Tibial artery (tissue), 4 donors: ENCODE results near the gene SEC16A.

ENCODE experiments used
- DNase-seq, 2 donors: peaks; one replicate each; pipeline ENCODE4 v3.0.0-alpha.2; 2019
- H3K27ac ChIP-seq, 2 donors: fragments of 200-600 bp; sonication (generic) in 1 of 2; 1 replicate in 1 of 2; 2 replicates in 1 of 2; pipeline ENCODE4 v1.5.1; 2018 to 2019; ENCODE audit warnings: mild to moderate bottlenecking in 1 of 2
- H3K27me3 ChIP-seq, 2 donors: fragments of 200-600 bp; sonication (generic) in 1 of 2; one replicate each; pipeline versions ENCODE4 v1.5.1 to v1.6.0; 2016 to 2019
- H3K36me3 ChIP-seq, 3 donors: fragments of 200-600 bp; sonication (generic) in 2 of 3; one replicate each; pipeline ENCODE4 v1.5.1; 2016 to 2019; ENCODE audit warnings: mild to moderate bottlenecking in 2 of 3
- H3K4me1 ChIP-seq, 4 donors: fragments of 200-600 bp; sonication (generic) in 2 of 4; 1 replicate in 3 of 4; 2 replicates in 1 of 4; pipeline ENCODE4 v1.5.1; 2016 to 2019
- H3K4me3 ChIP-seq, 2 donors: fragments of 200-600 bp; sonication (generic) in 1 of 2; 1 replicate in 1 of 2; 2 replicates in 1 of 2; pipeline ENCODE4 v1.5.1; 2018 to 2019; ENCODE audit warnings: mild to moderate bottlenecking in 2 of 2
- H3K9me3 ChIP-seq, 3 donors: fragments of 200-600 bp; sonication (generic) in 1 of 3; one replicate each; pipeline ENCODE4 v1.5.1; 2016 to 2019
- CTCF ChIP-seq, 2 experiments: fragments of 200-600 bp in 1 of 2; fragments of 450-650 bp in 1 of 2; IDR thresholded peaks; one replicate each; pipeline ENCODE4 v1.5.1; 2017 to 2019; ENCODE audit warnings: antibody characterized with exemption in 2 of 2, mild to moderate bottlenecking in 1 of 2, moderate library complexity in 1 of 2
- intact Hi-C: fragments of 100-400 bp; cut with DNase I; formaldehyde crosslinking; loops from one replicate; pipeline ENCODE4 v1.15.0; 2023; ENCODE audit warnings: low total_unique reads

SEC16A gene

GRCh38 chr9:136433043-136433715 lies 49.7 kb downstream of the SEC16A start:
- intact Hi-C loops = no loop called here
- Histone ChIP-seq H3K27ac (no peak overlapping the region), H3K36me3 (peaks cover 11 to 74% (median 39%) of the 10 kb centered on the region in 3 donors)

GRCh38 chr9:136432591-136432990 lies 50.2 kb downstream of the SEC16A start:
- TF ChIP-seq CTCF (IDR thresholded peaks at IDR 0.05) = no peak
- Histone ChIP-seq H3K4me1 (peaks cover 0 to 14% (median 12%) of the 10 kb centered on the region in 4 donors), H3K27me3 (no peaks in the 10 kb centered on the region), H3K27ac (no peak overlapping the region), H3K36me3 (peaks cover 13 to 77% (median 39%) of the 10 kb centered on the region in 3 donors), H3K4me3 (no peak overlapping the region), H3K9me3 (no peaks in the 10 kb centered on the region)
- intact Hi-C loops = no loop called here
- DNase-seq = no peak

More at GRCh38 chr9:136433043-136433715, 49.7 kb downstream of the SEC16A start:
- no peak for DNase-seq
- Histone ChIP-seq H3K27me3 (no peaks in the 10 kb centered on the region), H3K9me3 (no peaks in the 10 kb centered on the region), H3K4me1 (peaks cover 0 to 20% (median 18%) of the 10 kb centered on the region in 4 donors), H3K4me3 (no peak overlapping the region)
- TF ChIP-seq CTCF (IDR thresholded peaks at IDR 0.05) = no peak

GRCh38 chr9:136431782-136432350 lies 51.0 kb downstream of the SEC16A start:
- Histone ChIP-seq H3K27me3 (no peaks in the 10 kb centered on the region), H3K27ac (no peak overlapping the region), H3K4me1 (peaks cover 0 to 7% (median 5%) of the 10 kb centered on the region in 4 donors), H3K9me3 (no peaks in the 10 kb centered on the region), H3K4me3 (no peak overlapping the region), H3K36me3 (peaks cover 13 to 76% (median 42%) of the 10 kb centered on the region in 3 donors)
- TF ChIP-seq CTCF (IDR thresholded peaks at IDR 0.05) = no peak
- intact Hi-C loops = no loop called here
- no peak for DNase-seq

- intact Hi-C loops = no loop called here
- Histone ChIP-seq H3K4me1 (no peaks in the 10 kb centered on the region), H3K9me3 (no peaks in the 10 kb centered on the region)
Observed at GRCh38 chr9:136430588-136431234, 52.1 kb downstream of the SEC16A start.

More at GRCh38 chr9:136430588-136431234, 52.1 kb downstream of the SEC16A start:
- Histone ChIP-seq H3K27ac (no peak overlapping the region), H3K4me3 (no peak overlapping the region), H3K36me3 (peaks cover 13 to 73% (median 43%) of the 10 kb centered on the region in 3 donors), H3K27me3 (no peaks in the 10 kb centered on the region)
- no peak for DNase-seq
- no peak for TF ChIP-seq CTCF (IDR thresholded peaks at IDR 0.05)
